NCI-H748 treated with DMSO at 0.1 percent for 48 hours (cell line): Measurements from ENCODE around the gene BCKDHA.
A peak's percentile ranks its signal among the peaks of the same experiment; 100 is the strongest.
"Not testable (repeated sequence)": the region's sequence is repeated elsewhere in the genome, so short reads cannot be mapped to it uniquely, and the experiment has no call there.

Experiments used
- DNase-seq: peaks from one replicate; lab custom pipeline; 2025; lab: John Stamatoyannopoulos, UW

Gene BCKDHA

GRCh38 chr19:41366089-41366488 lies 31.5 kb upstream of the BCKDHA start:
- DNase-seq, result no peak

- no peak for DNase-seq
Observed at GRCh38 chr19:41367848-41368301, 29.7 kb upstream of the BCKDHA start.

- no peak for DNase-seq
Observed at GRCh38 chr19:41369769-41370168, 27.8 kb upstream of the BCKDHA start.

- not testable (repeated sequence) for DNase-seq
Observed at GRCh38 chr19:41371119-41371518, 26.5 kb upstream of the BCKDHA start.

GRCh38 chr19:41371541-41371940 lies 26.1 kb upstream of the BCKDHA start:
- DNase-seq, result no peak

- DNase-seq, result no peak
Observed at GRCh38 chr19:41372501-41372900, 25.1 kb upstream of the BCKDHA start.

- no peak for DNase-seq
Observed at GRCh38 chr19:41373993-41374392, 23.6 kb upstream of the BCKDHA start.

- DNase-seq, result peak; percentile 26
Observed at GRCh38 chr19:41376241-41376997, 21.2 kb upstream of the BCKDHA start, which contains the start of gene TMEM91. TMEM91 (plus strand) TSS chr19:41376533; CDS start chr19:41378310, 1,777 bp downstream.

GRCh38 chr19:41376998-41377365 lies 20.6 kb upstream of the BCKDHA start:
- DNase-seq, result no peak

- no peak for DNase-seq
Observed at GRCh38 chr19:41377977-41378709, 19.5 kb upstream of the BCKDHA start.

GRCh38 chr19:41381536-41381935 lies 16.1 kb upstream of the BCKDHA start:
- not testable (repeated sequence) for DNase-seq

GRCh38 chr19:41384351-41384750 lies 13.3 kb upstream of the BCKDHA start:
- DNase-seq, result no peak

- DNase-seq, result no peak
Observed at GRCh38 chr19:41386442-41386841, 11.2 kb upstream of the BCKDHA start.

GRCh38 chr19:41391618-41392017 lies 6.0 kb upstream of the BCKDHA start:
- no peak for DNase-seq

GRCh38 chr19:41392775-41393174 lies 4.8 kb upstream of the BCKDHA start:
- no peak for DNase-seq

GRCh38 chr19:41395355-41395754 lies 2.3 kb upstream of the BCKDHA start:
- no peak for DNase-seq

- no peak for DNase-seq
Observed at GRCh38 chr19:41398050-41398418, 416 bp downstream of the BCKDHA start.

- no peak for DNase-seq
Observed at GRCh38 chr19:41398598-41398997, 980 bp downstream of the BCKDHA start.

GRCh38 chr19:41399091-41399490 lies 1.5 kb downstream of the BCKDHA start:
- no peak for DNase-seq

GRCh38 chr19:41399525-41399924 lies 1.9 kb downstream of the BCKDHA start:
- DNase-seq, result no peak

- DNase-seq, result no peak
Observed at GRCh38 chr19:41401483-41401882, 3.9 kb downstream of the BCKDHA start.

- no peak for DNase-seq
Observed at GRCh38 chr19:41402010-41402409, 4.4 kb downstream of the BCKDHA start.

- DNase-seq, result no peak
Observed at GRCh38 chr19:41403181-41403970, 5.8 kb downstream of the BCKDHA start.
